GM12873 (cell line): ENCODE results near the gene PRKN.

Experiments
- TF ChIP-seq, protein P1 (sequence below): IDR thresholded peaks from 2 replicates; pipeline ENCODE4 v1.5.1; 2012; ENCODE audit warnings: low read depth, mild to moderate bottlenecking, moderate library complexity, low read length, control low read depth; ENCODE audit not compliant: insufficient read depth; ENCODE audit errors: missing control alignments

The PRKN gene

DNA sequence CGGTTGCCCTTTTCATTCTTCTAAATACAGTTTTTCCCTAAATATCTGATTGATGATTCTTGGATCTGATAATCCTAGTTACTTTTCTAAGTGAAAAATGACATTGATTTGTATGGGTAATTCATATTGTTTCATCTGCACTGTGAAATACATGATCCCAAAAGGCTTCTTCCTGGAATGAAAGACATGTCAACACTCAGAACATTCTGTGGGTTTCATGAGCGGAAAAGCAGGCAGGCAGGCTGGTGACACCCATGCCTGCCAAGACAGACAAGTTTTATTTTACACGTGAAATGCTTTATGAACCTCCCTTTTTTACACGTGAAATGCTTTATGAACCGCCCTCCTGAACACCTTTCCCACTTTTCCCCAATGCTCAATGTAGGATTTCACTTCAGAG, 105.0 kb downstream of the PRKN start:
- TF ChIP-seq, protein P1, sequence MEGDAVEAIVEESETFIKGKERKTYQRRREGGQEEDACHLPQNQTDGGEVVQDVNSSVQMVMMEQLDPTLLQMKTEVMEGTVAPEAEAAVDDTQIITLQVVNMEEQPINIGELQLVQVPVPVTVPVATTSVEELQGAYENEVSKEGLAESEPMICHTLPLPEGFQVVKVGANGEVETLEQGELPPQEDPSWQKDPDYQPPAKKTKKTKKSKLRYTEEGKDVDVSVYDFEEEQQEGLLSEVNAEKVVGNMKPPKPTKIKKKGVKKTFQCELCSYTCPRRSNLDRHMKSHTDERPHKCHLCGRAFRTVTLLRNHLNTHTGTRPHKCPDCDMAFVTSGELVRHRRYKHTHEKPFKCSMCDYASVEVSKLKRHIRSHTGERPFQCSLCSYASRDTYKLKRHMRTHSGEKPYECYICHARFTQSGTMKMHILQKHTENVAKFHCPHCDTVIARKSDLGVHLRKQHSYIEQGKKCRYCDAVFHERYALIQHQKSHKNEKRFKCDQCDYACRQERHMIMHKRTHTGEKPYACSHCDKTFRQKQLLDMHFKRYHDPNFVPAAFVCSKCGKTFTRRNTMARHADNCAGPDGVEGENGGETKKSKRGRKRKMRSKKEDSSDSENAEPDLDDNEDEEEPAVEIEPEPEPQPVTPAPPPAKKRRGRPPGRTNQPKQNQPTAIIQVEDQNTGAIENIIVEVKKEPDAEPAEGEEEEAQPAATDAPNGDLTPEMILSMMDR, result no peak

DNA sequence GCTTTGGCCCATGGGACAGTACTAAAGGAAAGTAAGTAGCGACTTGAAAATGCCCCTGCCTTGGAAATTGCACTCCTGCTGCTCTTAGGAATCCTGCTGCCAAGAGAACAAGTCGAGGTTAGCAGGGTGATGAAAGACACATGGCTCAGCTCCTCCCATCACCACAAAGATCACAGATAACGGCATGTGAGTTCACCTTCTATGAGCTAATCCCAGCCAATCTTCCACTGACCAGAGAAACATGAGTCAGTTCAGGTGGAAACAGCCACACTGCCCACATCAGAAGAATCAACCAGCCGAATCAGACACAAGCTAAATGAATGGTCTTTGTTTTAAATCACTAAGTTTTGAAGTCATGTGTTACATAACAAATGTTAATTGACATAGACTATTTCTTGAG, 106.3 kb downstream of the PRKN start:
- TF ChIP-seq, protein P1, result no peak

DNA sequence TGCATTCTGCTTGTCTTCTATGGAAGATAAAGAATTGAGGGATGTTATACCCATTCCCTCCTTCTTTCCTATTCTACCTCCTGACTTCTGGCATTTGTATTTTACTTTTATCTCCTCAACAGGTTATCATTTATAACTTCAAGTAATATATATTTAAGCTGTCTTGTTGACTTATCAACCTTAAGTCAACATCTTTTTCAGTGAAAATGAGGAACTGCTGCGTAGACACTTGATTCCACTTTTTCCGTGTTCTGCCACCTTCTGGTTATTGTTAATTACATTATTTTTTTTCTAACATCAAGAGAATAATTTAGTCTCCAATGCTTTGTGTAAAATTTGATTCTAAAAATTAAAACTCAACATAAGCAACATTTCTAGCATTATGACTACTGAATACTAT, 107.5 kb downstream of the PRKN start:
- TF ChIP-seq, protein P1, result no peak

DNA sequence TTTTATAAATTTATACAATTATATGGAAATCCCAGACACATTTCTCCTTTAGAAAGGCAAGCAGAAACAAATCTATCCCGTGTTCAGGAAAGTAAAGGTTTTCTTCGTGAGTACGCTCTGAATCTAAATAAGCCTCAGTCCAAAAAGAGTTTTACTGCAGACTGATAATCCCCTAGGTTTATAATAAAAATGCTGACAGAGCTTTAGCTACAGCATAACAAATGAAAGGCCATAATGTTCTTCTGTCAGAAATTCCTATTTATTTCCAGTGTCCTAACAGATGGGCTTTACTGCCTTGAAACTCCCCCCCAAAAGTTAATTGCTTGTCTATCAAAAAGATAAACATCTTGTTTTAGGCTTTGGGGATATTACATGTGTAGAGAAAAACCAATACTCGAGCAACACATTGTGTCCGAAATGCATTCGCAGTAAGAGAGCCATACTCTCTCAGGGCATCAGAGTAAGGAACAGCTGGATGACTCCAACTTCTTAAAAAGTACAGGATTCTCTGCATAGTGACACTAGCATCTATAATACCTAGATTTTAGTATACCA, 109.0 kb downstream of the PRKN start:
- TF ChIP-seq, protein P1, result no peak

DNA sequence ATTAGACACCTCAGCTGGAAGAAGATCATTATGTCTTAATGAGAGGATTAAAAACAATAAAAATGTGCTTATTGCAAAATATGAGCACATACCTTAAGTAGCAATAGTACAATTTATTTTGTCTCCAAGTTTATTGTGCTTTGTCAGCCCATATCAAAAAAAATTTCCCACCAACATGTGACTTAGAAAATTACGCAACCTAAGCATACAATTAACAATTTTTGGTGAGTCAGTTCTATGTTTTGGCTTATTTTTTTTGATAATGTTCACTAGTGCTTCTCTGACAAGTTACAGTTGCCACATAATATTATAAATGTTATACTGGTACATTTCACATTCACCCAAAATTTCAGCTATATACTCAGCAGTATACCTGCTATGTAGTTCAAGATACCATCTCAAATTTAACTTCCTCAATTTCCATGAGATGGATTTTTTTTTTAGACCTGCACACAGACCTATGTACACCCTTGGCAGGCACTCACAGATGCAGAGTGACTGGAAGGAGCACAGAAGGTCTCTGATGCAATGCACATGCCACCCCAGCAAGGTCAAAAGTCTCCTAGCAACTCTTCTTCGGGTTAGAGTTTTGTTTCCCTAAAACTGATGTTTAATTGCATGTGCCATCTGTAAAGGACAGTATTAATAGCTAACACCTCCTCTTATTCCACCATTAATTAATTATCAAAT, 112.4 kb downstream of the PRKN start:
- TF ChIP-seq, protein P1, result no peak

DNA sequence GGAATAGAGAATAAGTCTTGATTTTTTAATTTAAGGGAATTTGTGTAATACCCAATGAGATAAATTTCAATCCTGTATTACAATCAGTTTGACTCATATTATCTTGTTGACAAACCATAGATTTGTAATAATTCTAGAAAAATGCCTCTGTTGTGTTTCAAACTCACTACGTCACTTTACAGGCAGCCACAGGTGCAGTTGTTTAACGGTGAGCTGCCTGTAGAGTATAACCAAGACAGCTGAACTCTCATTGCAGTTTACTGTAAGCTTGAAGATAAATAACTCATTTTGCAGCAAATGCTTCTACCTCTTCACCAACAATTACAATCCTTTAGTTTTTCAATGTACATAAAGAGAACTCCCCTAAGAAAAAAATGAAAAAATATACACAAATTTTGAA, 114.3 kb downstream of the PRKN start:
- TF ChIP-seq, protein P1, result no peak

DNA sequence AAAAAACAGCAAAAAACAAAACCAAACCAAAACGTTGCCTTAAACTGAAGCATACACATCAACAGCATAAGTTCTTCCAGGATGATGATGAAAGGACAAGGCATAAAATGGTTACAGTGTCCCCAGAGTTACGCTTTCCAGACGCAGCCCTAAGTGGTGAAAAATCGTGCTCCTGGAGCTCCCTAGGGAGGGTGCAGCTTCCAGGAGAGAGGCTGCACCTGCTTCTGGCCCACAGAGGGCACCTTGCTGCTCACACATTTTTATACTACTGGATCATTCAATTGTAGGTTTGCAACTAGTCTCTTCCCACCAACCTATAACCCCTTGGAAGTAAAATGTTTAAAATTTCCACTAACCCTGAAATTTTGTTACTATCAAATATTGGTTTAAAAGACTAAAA, 115.0 kb downstream of the PRKN start:
- TF ChIP-seq, protein P1, result no peak
